Measurements from ENCODE around the gene TRMT6.

The TRMT6 gene

DNA sequence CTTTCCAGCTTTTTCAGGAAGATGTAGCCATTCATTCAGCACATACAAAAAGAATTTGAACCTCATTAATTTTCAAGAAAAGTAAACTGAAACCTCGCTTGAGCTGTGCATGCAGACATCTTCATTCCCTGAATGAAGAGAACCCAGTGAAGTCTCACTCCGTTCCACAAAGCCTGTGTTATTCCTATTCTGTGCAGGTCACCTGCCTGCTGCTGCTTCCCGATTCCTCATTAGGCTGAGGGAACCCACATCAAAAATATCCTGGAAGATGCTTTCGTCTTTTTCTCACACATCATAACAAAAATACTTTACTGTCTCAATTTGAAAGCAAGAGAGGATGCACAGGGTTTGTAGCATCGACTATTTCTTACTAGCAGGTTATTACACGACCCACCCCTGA lies 40.1 kb downstream of the TRMT6 start:
- TF ChIP-seq, protein P1, sequence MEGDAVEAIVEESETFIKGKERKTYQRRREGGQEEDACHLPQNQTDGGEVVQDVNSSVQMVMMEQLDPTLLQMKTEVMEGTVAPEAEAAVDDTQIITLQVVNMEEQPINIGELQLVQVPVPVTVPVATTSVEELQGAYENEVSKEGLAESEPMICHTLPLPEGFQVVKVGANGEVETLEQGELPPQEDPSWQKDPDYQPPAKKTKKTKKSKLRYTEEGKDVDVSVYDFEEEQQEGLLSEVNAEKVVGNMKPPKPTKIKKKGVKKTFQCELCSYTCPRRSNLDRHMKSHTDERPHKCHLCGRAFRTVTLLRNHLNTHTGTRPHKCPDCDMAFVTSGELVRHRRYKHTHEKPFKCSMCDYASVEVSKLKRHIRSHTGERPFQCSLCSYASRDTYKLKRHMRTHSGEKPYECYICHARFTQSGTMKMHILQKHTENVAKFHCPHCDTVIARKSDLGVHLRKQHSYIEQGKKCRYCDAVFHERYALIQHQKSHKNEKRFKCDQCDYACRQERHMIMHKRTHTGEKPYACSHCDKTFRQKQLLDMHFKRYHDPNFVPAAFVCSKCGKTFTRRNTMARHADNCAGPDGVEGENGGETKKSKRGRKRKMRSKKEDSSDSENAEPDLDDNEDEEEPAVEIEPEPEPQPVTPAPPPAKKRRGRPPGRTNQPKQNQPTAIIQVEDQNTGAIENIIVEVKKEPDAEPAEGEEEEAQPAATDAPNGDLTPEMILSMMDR (IDR thresholded peaks at IDR 0.05; ENCODE audit: insufficient read depth, low read depth, low read length, missing control alignments): no peak
- no peak overlapping the region for H3K4me3 ChIP-seq (ENCODE audit: low read depth, low read length)
- no peak for DNase-seq (ENCODE audit: low read depth)

DNA sequence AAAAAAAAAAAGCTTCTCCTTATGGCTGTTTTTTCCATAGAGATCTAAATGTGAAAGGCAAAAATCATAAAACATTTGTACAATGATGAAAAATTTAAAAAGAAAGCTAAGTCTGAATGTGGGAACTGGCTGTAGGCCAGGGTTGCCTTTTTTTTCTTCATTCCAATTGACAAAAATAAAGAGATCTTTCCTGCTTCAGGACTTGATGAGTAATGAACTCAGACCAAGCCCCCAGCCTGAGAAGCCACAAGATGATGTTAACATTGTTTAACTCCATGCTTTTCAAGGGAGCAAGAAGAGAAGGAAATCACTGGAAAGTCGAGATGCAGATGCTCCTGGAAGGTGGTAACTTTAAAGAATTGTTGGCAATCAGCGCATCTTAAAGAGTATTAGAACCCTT lies 41.4 kb downstream of the TRMT6 start:
- no peak for DNase-seq (ENCODE audit: low read depth)
- H3K4me3 ChIP-seq (ENCODE audit: low read depth, low read length): no peak overlapping the region
- TF ChIP-seq, protein P1 (IDR thresholded peaks at IDR 0.05; ENCODE audit: insufficient read depth, low read depth, low read length, missing control alignments): no peak

DNA sequence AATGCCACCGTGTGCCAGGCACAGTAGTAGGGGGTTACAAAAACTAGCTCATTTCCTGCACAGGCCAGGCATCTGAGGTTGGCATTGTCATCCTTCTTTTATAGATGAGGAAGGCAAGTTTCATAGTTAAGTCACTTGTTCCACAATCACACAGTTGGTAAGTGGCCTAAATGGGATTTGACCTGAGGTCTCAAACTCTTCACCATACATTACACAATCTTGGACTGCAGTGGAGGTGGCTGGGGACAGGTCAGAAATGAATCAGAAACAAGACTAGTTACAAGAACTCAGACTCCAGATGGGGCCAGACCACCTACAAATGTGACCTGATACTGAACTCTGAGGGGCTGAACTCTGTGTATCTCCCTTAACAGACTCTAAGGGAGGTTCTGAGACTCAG lies 49.4 kb downstream of the TRMT6 start:
- no peak for DNase-seq (ENCODE audit: low read depth)
- TF ChIP-seq, protein P1 (IDR thresholded peaks at IDR 0.05; ENCODE audit: insufficient read depth, low read depth, low read length, missing control alignments): no peak
- H3K4me3 ChIP-seq (ENCODE audit: low read depth, low read length): no peak overlapping the region

DNA sequence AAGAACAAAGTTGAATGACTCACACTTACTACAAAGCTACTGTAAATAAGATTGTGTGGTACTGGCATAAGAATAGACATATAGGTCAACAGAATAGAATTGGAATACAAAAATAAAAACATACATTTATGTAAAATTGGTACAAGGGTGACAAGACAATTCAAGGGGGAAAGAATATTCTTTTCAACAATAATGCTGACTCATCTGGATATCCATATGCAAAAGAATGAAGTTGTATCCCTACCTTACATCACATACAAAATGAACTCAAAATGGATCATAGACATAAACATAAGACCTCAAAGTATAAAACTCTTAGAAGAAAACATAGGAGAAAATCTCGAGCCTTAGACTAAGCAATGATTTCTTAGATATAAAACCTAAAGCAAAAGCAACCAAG lies 50.9 kb downstream of the TRMT6 start:
- H3K4me3 ChIP-seq (ENCODE audit: low read depth, low read length): no peak overlapping the region
- DNase-seq (ENCODE audit: low read depth): no peak

DNA sequence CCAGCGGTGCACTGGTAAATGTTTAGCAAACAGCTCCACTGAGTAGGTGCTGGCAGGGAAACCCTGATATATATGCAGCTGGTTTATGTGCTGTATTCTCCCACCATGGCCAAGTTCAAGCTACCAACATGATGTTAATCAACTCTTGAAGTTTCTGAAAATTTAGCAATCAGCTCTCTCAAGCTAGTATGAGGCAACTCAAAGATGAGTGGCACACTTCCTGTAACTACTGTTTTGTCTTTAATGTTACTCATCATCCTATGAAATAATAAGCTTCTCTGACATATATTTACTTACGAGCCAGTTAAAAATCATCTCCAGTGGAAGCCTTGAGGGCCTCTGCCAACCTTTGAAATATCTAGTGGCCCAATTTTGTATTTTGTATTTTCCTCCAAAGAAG lies 54.7 kb downstream of the TRMT6 start:
- no peak overlapping the region for H3K4me3 ChIP-seq (ENCODE audit: low read depth, low read length)
- TF ChIP-seq, protein P1 (IDR thresholded peaks at IDR 0.05; ENCODE audit: insufficient read depth, low read depth, low read length, missing control alignments): no peak
- DNase-seq (ENCODE audit: low read depth): no peak

More for the DNA sequence above, 50.9 kb downstream of the TRMT6 start:
- TF ChIP-seq, protein P1 (IDR thresholded peaks at IDR 0.05; ENCODE audit: insufficient read depth, low read depth, low read length, missing control alignments): no peak

DNA sequence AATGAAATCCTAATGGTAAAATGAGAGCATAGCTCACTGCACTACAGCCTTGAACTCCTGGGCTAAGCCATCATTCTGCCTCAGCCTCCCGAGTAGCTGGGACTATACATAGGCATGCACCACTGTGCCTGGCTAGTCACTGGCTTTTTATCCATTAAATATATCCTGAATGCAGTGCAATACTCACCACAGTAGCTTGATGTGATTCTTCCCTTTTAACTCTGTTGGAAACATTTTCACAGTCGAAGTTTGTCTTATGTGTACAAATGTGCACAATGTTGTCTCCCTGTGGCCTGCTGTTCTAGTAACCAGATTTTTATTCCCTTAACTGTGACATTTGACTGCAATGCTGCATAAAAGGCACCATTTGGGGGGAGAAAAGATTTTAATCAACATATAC lies 56.7 kb downstream of the TRMT6 start:
- H3K4me3 ChIP-seq (ENCODE audit: low read depth, low read length): no peak overlapping the region
- TF ChIP-seq, protein P1 (IDR thresholded peaks at IDR 0.05; ENCODE audit: insufficient read depth, low read depth, low read length, missing control alignments): no peak
- no peak for DNase-seq (ENCODE audit: low read depth)

DNA sequence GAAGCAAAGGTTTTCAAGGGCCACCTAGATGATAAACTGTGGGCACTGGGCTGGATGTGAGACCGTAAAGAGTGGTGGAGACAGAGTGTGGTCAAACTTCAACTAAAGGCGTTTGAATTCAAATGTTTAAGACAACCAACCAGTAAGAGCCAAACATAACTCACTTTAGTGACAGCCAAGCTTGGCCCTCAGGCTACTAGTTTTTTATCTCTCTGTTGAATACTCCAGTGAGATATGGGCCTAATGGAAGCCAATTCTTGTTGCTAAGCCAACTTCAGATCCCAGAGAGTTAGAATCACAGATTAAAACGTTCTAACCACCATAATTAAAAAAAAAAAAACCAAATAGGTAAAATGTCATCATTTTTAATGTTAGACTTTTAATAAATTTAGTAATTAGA lies 57.3 kb downstream of the TRMT6 start:
- no peak overlapping the region for H3K4me3 ChIP-seq (ENCODE audit: low read depth, low read length)
- TF ChIP-seq, protein P1 (IDR thresholded peaks at IDR 0.05; ENCODE audit: insufficient read depth, low read depth, low read length, missing control alignments): no peak
- no peak for DNase-seq (ENCODE audit: low read depth)

Data from GM12865 (cell line).